Fibroblast of lung (primary cell): ENCODE data around the gene RUNX1. TPM values are rescaled to one million over a fixed set of nuclear protein-coding genes. Genes with fewer than 3 reads are reported as not detected.

Source experiments
- DNase-seq, 2 donors: peaks; one replicate each; pipeline versions ENCODE4 v3.0.0 to v3.0.0-alpha.2; 2010; ENCODE audit warnings: low read depth in 2 of 2
- H2AFZ ChIP-seq: 2 replicates; pipeline ENCODE4 v1.5.1; 2012; ENCODE audit warnings: low read length, control low read depth, inconsistent platforms
- H3K27ac ChIP-seq: 2 replicates; pipeline ENCODE4 v1.5.1; 2011; ENCODE audit warnings: low read length, control low read depth; ENCODE audit not compliant: insufficient read depth
- H3K27me3 ChIP-seq: 2 replicates; pipeline ENCODE4 v1.5.1; 2011; ENCODE audit warnings: mild to moderate bottlenecking, low read length; ENCODE audit not compliant: control insufficient read depth, insufficient read depth
- H3K36me3 ChIP-seq: 2 replicates; pipeline ENCODE4 v1.5.1; 2011; ENCODE audit warnings: low read length; ENCODE audit not compliant: control insufficient read depth, insufficient read depth
- H3K4me1 ChIP-seq: 2 replicates; pipeline ENCODE4 v1.5.1; 2011; ENCODE audit warnings: low read length; ENCODE audit not compliant: control insufficient read depth, insufficient read depth; ENCODE audit errors: extremely low read depth
- H3K4me2 ChIP-seq: 2 replicates; pipeline ENCODE4 v1.5.1; 2011; ENCODE audit warnings: low read length, control low read depth; ENCODE audit not compliant: insufficient read depth; ENCODE audit errors: extremely low read depth
- H3K4me3 ChIP-seq, 4 experiments: fragments of 200-600 bp in 1 of 4; sonication (generic) in 1 of 4; replicated peaks in 1 of 4; 2 replicates each; pipeline ENCODE4 v1.5.1; 2011 to 2016; ENCODE audit warnings: low read length in 4 of 4, low read depth in 3 of 4, mild to moderate bottlenecking in 3 of 4, control low read depth in 2 of 4, inconsistent platforms in 1 of 4, mixed read lengths in 1 of 4; ENCODE audit not compliant: insufficient read depth in 1 of 4; ENCODE audit errors: control extremely low read depth in 1 of 4
- H3K79me2 ChIP-seq: 2 replicates; pipeline ENCODE4 v1.5.1; 2012; ENCODE audit warnings: mild to moderate bottlenecking, low read length, inconsistent platforms; ENCODE audit not compliant: control insufficient read depth, insufficient read depth
- H3K9ac ChIP-seq: 2 replicates; pipeline ENCODE4 v1.5.1; 2011; ENCODE audit warnings: mild to moderate bottlenecking, low read length, control low read depth; ENCODE audit not compliant: insufficient read depth
- H3K9me3 ChIP-seq: 2 replicates; pipeline ENCODE4 v1.5.1; 2012; ENCODE audit warnings: low read depth, low read length; ENCODE audit not compliant: control insufficient read depth, insufficient read depth
- H4K20me1 ChIP-seq: 2 replicates; pipeline ENCODE4 v1.5.1; 2011; ENCODE audit warnings: low read length; ENCODE audit not compliant: control insufficient read depth, insufficient read depth; ENCODE audit errors: extremely low read depth
- EZH2 ChIP-seq: IDR thresholded peaks from 2 replicates; pipeline ENCODE4 v1.5.1; 2012; ENCODE audit warnings: low read length, control low read depth, mild to moderate bottlenecking; ENCODE audit errors: missing control alignments
- polyA plus RNA-seq, 2 donors: library from polyadenylated mRNA; depleted of rRNA in 1 of 2; stranded (reverse) in 1 of 2; unstranded in 1 of 2; fragments of >200 nt; gene quantifications; 2 replicates each; pipeline ENCODE4 v1.2.1, GENCODE V29; 2011 to 2012; ENCODE audit warnings: missing spikeins in 1 of 2
- total RNA-seq: library from RNA; depleted of rRNA; stranded (reverse); fragments of >200 nt; gene quantifications from 2 replicates; pipeline ENCODE4 v1.2.1, GENCODE V29; 2014
- TF ChIP-seq, protein P1 (sequence below), 2 donors: IDR thresholded peaks in 1 of 2; conservative IDR thresholded peaks in 1 of 2; 1 replicate in 1 of 2; 2 replicates in 1 of 2; pipeline ENCODE4 v1.5.1; 2011 to 2012; ENCODE audit warnings: low read length in 2 of 2, control low read depth in 1 of 2, inconsistent platforms in 1 of 2, low read depth in 1 of 2, mild to moderate bottlenecking in 1 of 2

Gene RUNX1
- total and polyA plus RNA-seq, 2 donors (not counting 1 experiment from before 2014, with no cell fraction given) = 23.1 to 41.6 TPM

DNA sequence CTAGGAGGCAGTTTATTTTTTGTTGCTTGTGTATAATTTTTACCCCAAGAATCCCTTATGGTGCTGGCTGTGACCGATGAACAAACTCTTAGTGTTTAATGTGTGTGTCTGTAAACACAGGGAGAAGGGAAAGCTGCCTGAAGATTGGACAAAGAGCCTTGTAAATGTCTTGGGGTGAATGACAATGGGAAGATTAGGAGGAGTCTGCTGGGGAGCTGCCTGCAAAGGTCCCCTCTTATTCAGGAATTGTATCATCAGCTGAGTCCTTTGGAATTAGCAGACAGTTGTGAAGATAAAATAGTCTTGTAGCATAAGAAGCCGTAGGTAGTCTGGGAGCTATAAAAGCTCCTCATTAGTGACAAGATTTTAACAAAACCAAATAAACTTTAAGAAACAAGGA is 88.4 kb downstream of the RUNX1 start:
- no peak for DNase-seq
- Histone ChIP-seq H2AFZ (no peak overlapping the region), H3K4me1 (peaks cover 10% of the 10 kb centered on the region), H3K9me3 (no peaks in the 10 kb centered on the region), H3K9ac (no peak overlapping the region), H3K4me2 (no peak overlapping the region), H3K27me3 (no peaks in the 10 kb centered on the region), H3K27ac (no peak overlapping the region), H3K4me3 (no peak overlapping the region), H3K79me2 (no peaks in the 10 kb centered on the region), H3K36me3 (no peaks in the 10 kb centered on the region), H4K20me1 (no peaks in the 10 kb centered on the region)
- TF ChIP-seq, protein P1, sequence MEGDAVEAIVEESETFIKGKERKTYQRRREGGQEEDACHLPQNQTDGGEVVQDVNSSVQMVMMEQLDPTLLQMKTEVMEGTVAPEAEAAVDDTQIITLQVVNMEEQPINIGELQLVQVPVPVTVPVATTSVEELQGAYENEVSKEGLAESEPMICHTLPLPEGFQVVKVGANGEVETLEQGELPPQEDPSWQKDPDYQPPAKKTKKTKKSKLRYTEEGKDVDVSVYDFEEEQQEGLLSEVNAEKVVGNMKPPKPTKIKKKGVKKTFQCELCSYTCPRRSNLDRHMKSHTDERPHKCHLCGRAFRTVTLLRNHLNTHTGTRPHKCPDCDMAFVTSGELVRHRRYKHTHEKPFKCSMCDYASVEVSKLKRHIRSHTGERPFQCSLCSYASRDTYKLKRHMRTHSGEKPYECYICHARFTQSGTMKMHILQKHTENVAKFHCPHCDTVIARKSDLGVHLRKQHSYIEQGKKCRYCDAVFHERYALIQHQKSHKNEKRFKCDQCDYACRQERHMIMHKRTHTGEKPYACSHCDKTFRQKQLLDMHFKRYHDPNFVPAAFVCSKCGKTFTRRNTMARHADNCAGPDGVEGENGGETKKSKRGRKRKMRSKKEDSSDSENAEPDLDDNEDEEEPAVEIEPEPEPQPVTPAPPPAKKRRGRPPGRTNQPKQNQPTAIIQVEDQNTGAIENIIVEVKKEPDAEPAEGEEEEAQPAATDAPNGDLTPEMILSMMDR (conservative IDR thresholded peaks at IDR 0.05 in 1 of 2, IDR thresholded peaks at IDR 0.05 in 1 of 2; ENCODE audit: low read depth in 1 of 2, low read length in 2 of 2) = no peak
- TF ChIP-seq EZH2 = no peak

DNA sequence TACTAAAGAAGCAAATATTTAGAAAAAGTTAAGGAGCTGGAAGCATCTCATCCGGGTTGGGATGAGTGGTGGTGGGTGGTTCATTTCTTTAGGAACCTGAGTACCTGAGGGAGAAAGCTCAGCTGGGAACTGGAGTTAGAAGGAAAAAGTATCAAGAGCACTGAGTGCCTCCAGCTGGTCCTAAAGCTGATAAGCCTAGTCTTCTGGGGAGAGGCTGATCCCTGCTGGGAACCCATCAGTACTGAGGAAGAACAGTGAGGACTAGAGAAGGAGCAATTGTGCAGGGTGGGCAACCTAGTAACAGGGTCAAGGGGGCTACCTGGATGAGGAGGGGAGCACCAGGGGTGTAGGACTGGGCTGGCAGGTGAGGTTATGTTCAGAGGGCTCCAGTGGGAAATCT is 89.5 kb downstream of the RUNX1 start:
- H3K4me1 ChIP-seq = peaks cover 2% of the 10 kb centered on the region
- H2AFZ ChIP-seq = no peak overlapping the region
- no peak overlapping the region for H3K4me3 ChIP-seq
- H3K36me3 ChIP-seq = no peaks in the 10 kb centered on the region
- H3K9ac ChIP-seq = no peak overlapping the region
- H3K9me3 ChIP-seq = no peaks in the 10 kb centered on the region
- no peaks in the 10 kb centered on the region for H3K79me2 ChIP-seq
- no peaks in the 10 kb centered on the region for H3K27me3 ChIP-seq
- no peak overlapping the region for H3K4me2 ChIP-seq
- DNase-seq = no peak
- no peak overlapping the region for H3K27ac ChIP-seq
- TF ChIP-seq EZH2 = no peak
- TF ChIP-seq, protein P1 (conservative IDR thresholded peaks at IDR 0.05 in 1 of 2, IDR thresholded peaks at IDR 0.05 in 1 of 2; ENCODE audit: low read depth in 1 of 2, low read length in 2 of 2) = no peak
- H4K20me1 ChIP-seq = no peaks in the 10 kb centered on the region

DNA sequence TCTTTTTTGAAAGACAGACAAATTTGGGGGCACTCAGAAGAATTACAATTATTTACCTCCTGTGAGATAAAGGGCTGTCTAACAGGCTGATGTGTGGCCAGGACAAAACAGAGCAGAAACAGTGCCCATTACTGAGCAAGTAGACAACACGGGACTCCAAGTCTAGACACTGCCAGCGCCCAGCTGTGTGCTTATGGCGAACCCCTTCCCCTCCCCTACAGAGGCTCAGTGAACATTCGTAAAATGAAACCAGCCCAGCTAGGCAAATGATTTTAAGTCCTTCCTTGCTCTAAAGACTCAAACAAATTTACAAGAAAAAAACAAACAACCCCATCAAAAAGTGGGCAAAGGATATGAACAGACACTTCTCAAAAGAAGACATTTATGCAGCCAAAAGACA is 91.1 kb downstream of the RUNX1 start:
- TF ChIP-seq, protein P1 (conservative IDR thresholded peaks at IDR 0.05 in 1 of 2, IDR thresholded peaks at IDR 0.05 in 1 of 2; ENCODE audit: low read depth in 1 of 2, low read length in 2 of 2) = no peak
- TF ChIP-seq EZH2 = no peak
- Histone ChIP-seq H3K4me3 (no peak overlapping the region), H3K9me3 (no peaks in the 10 kb centered on the region), H3K9ac (no peak overlapping the region), H4K20me1 (no peaks in the 10 kb centered on the region), H3K4me1 (no peaks in the 10 kb centered on the region), H3K79me2 (no peaks in the 10 kb centered on the region), H2AFZ (no peak overlapping the region), H3K36me3 (no peaks in the 10 kb centered on the region), H3K4me2 (no peak overlapping the region), H3K27me3 (no peaks in the 10 kb centered on the region), H3K27ac (no peak overlapping the region)
- DNase-seq = no peak
